HG03103 (cell line): ENCODE data around the gene BDP1.
A peak's percentile ranks its signal among the peaks of the same experiment; 100 is the strongest.
"Not testable (repeated sequence)": the region's sequence is repeated elsewhere in the genome, so short reads cannot be mapped to it uniquely, and the experiment has no call there.

ENCODE experiments used
- ATAC-seq: cut with Tn5 transposase; IDR thresholded peaks from one replicate; pipeline ENCODE4 v1.9.1; 2021; ENCODE audit warnings: low read depth; ENCODE audit not compliant: unreplicated experiment

The BDP1 gene

GRCh38 chr5:71455427-71456361, at the start of gene BDP1:
TSS of gene BDP1 (plus strand) at chr5:71455651. CDS start at chr5:71455878, 227 bp downstream.
- ATAC-seq: peak; percentile 92

GRCh38 chr5:71410088-71410487, 45.4 kb upstream of the BDP1 start:
- not testable (repeated sequence) for ATAC-seq

- ATAC-seq: not testable (repeated sequence)
Observed at GRCh38 chr5:71415626-71416025, 39.8 kb upstream of the BDP1 start.

- ATAC-seq: not testable (repeated sequence)
Observed at GRCh38 chr5:71418026-71418425, 37.4 kb upstream of the BDP1 start.

- ATAC-seq: not testable (repeated sequence)
Observed at GRCh38 chr5:71421278-71421677, 34.2 kb upstream of the BDP1 start.

GRCh38 chr5:71423896-71424295, 31.6 kb upstream of the BDP1 start:
- ATAC-seq: not testable (repeated sequence)

GRCh38 chr5:71426686-71427474, 28.6 kb upstream of the BDP1 start:
- not testable (repeated sequence) for ATAC-seq

GRCh38 chr5:71432410-71432809, 23.0 kb upstream of the BDP1 start:
- not testable (repeated sequence) for ATAC-seq

- ATAC-seq: not testable (repeated sequence)
Observed at GRCh38 chr5:71434825-71435224, 20.6 kb upstream of the BDP1 start.

- ATAC-seq: not testable (repeated sequence)
Observed at GRCh38 chr5:71441564-71441963, 13.9 kb upstream of the BDP1 start.

GRCh38 chr5:71443891-71444290, 11.6 kb upstream of the BDP1 start:
- not testable (repeated sequence) for ATAC-seq

- ATAC-seq: not testable (repeated sequence)
Observed at GRCh38 chr5:71445015-71445414, 10.4 kb upstream of the BDP1 start.

- ATAC-seq: not testable (repeated sequence)
Observed at GRCh38 chr5:71445523-71446152, 9.8 kb upstream of the BDP1 start.

- ATAC-seq: not testable (repeated sequence)
Observed at GRCh38 chr5:71446540-71447216, 8.8 kb upstream of the BDP1 start.

- peak; percentile 88 for ATAC-seq
Observed at GRCh38 chr5:71447218-71447808, 8.1 kb upstream of the BDP1 start.

- ATAC-seq: no peak
Observed at GRCh38 chr5:71452876-71453275, 2.6 kb upstream of the BDP1 start.

- no peak for ATAC-seq
Observed at GRCh38 chr5:71454913-71455312, 538 bp upstream of the BDP1 start.

- no peak for ATAC-seq
Observed at GRCh38 chr5:71456362-71456743, 902 bp downstream of the BDP1 start.

- no peak for ATAC-seq
Observed at GRCh38 chr5:71457106-71457505, 1.7 kb downstream of the BDP1 start.

GRCh38 chr5:71460693-71461092, 5.2 kb downstream of the BDP1 start:
- no peak for ATAC-seq
